T-cell (primary cell): Measurements from ENCODE around the gene NTF4. TPM values are rescaled to one million over a fixed set of nuclear protein-coding genes. Genes with fewer than 3 reads are reported as not detected.
"Not testable (repeated sequence)": the region's sequence is repeated elsewhere in the genome, so short reads cannot be mapped to it uniquely, and the experiment has no call there.

Experiments used
- ATAC-seq, 4 experiments: fragments of 200-7000 bp in 3 of 4; fragments of 150-1000 bp in 1 of 4; cut with Tn5 transposase; replicated peaks in 1 of 4; 1 replicate in 3 of 4; 2 replicates in 1 of 4; pipeline ENCODE4 v1.10.0; 2021; ENCODE audit warnings: moderate library complexity in 3 of 4, mild to moderate bottlenecking in 2 of 4, moderate number of reproducible peaks in 1 of 4
- CTCF ChIA-PET, 2 donors: fragments of 300-600 bp; sonication (Branson Sonifier 250); formaldehyde crosslinking; loops; one replicate each; lab custom pipeline; 2022; ENCODE audit warnings: antibody characterized with exemption in 2 of 2; lab: Charles Lee
- POLR2A ChIA-PET, 2 donors: fragments of 300-600 bp; sonication (Branson Sonifier 250); formaldehyde crosslinking; loops; one replicate each; lab custom pipeline; 2022; ENCODE audit warnings: antibody characterized with exemption in 2 of 2; lab: Charles Lee
- DNase-seq, 35 experiments: peaks; one replicate each; pipeline versions ENCODE4 v3.0.0 to v3.0.0-alpha.2; 2013 to 2023
- H3K27ac ChIP-seq: one replicate; pipeline ENCODE4 v1.5.1; 2013; ENCODE audit warnings: low read length
- H3K27me3 ChIP-seq, 2 experiments: replicated peaks in 1 of 2; 1 replicate in 1 of 2; 2 replicates in 1 of 2; pipeline versions ENCODE4 v1.6.1 to v1.7.0; 2013; ENCODE audit warnings: low read length in 1 of 2, mixed read lengths in 1 of 2; ENCODE audit not compliant: control insufficient read depth in 2 of 2, insufficient read depth in 2 of 2; ENCODE audit errors: extremely low read depth in 1 of 2
- H3K36me3 ChIP-seq, 2 donors: 1 replicate in 1 of 2; 2 replicates in 1 of 2; pipeline versions ENCODE4 v1.6.1 to v1.7.0; 2013; ENCODE audit warnings: low read length in 1 of 2; ENCODE audit not compliant: control insufficient read depth in 2 of 2, insufficient read depth in 1 of 2; ENCODE audit errors: extremely low read depth in 1 of 2
- H3K4me1 ChIP-seq, 2 experiments: 1 replicate in 1 of 2; 2 replicates in 1 of 2; pipeline versions ENCODE4 v1.6.1 to v1.7.0; 2013; ENCODE audit warnings: low read length in 2 of 2, mixed read lengths in 1 of 2; ENCODE audit not compliant: insufficient read depth in 2 of 2, control insufficient read depth in 1 of 2; ENCODE audit errors: extremely low read depth in 1 of 2
- H3K4me3 ChIP-seq, 2 donors: 1 replicate in 1 of 2; 2 replicates in 1 of 2; pipeline versions ENCODE4 v1.5.1 to v1.7.0; 2013; ENCODE audit warnings: mild to moderate bottlenecking in 2 of 2, low read length in 1 of 2, moderate library complexity in 1 of 2; ENCODE audit not compliant: control insufficient read depth in 1 of 2; ENCODE audit errors: extremely low read depth in 1 of 2
- H3K9me3 ChIP-seq: 2 replicates; pipeline ENCODE4 v1.7.0; 2013
- H3K27ac Mint-ChIP-seq, 2 donors: one replicate each; pipeline ENCODE4 v1.8.0; 2020 to 2021; ENCODE audit warnings: mild to moderate bottlenecking in 2 of 2, mixed read lengths in 2 of 2
- H3K27me3 Mint-ChIP-seq, 2 donors: one replicate each; pipeline ENCODE4 v1.8.0; 2021 to 2022; ENCODE audit warnings: mixed read lengths in 2 of 2
- H3K36me3 Mint-ChIP-seq: one replicate; pipeline ENCODE4 v1.8.0; 2021; ENCODE audit warnings: mixed read lengths
- H3K4me1 Mint-ChIP-seq, 3 donors: one replicate each; pipeline ENCODE4 v1.8.0; 2020 to 2022; ENCODE audit warnings: mixed read lengths in 3 of 3, mild to moderate bottlenecking in 1 of 3
- H3K4me3 Mint-ChIP-seq, 3 donors: one replicate each; pipeline ENCODE4 v1.8.0; 2020 to 2022; ENCODE audit warnings: mild to moderate bottlenecking in 3 of 3, mixed read lengths in 3 of 3, moderate library complexity in 3 of 3
- H3K9me3 Mint-ChIP-seq, 3 donors: one replicate each; pipeline ENCODE4 v1.8.0; 2020 to 2022; ENCODE audit warnings: mixed read lengths in 3 of 3
- WGBS: methylation state at CpG from one replicate; pipeline ENCODE4 v1.1.5; 2013; ENCODE audit warnings: missing lambda C conversion rate; ENCODE audit not compliant: insufficient coverage; 5-methylcytosine and 5-hydroxymethylcytosine counted together
- total RNA-seq, 35 experiments: library from RNA in 6 of 35; stranded (reverse) in 6 of 35; fragments of 120-200 nt in 1 of 35; gene quantifications; one replicate each; pipeline versions ENCODE4 v1.2.1 to v1.2.4 and lab custom pipeline; 2013 to 2026

The NTF4 gene
- total RNA-seq, 5 donors from 2014 or later (not counting 1 experiment from before 2014, with no cell fraction given) = not detected

GRCh38 chr19:49029749-49030148, 34.9 kb downstream of the NTF4 start:
- H3K4me3 Mint-ChIP-seq, ATAC-seq, CTCF ChIA-PET, DNase-seq, POLR2A ChIA-PET, H3K9me3 ChIP-seq, H3K4me1 Mint-ChIP-seq, H3K36me3 Mint-ChIP-seq, H3K27me3 ChIP-seq, H3K9me3 Mint-ChIP-seq, H3K27ac Mint-ChIP-seq, H3K4me1 ChIP-seq, H3K27ac ChIP-seq, H3K36me3 ChIP-seq, H3K4me3 ChIP-seq: not testable (repeated sequence)
- 100% methylated on average over 7 of the region's 14 CpGs for WGBS
- H3K27me3 Mint-ChIP-seq = peaks cover 4 to 11% of the 10 kb centered on the region in 2 donors

GRCh38 chr19:49028686-49029085, 35.9 kb downstream of the NTF4 start:
- CTCF ChIA-PET, H3K27me3 ChIP-seq, POLR2A ChIA-PET, ATAC-seq, H3K4me3 Mint-ChIP-seq, H3K4me3 ChIP-seq, H3K4me1 Mint-ChIP-seq, H3K36me3 ChIP-seq, DNase-seq, H3K27ac ChIP-seq, H3K27ac Mint-ChIP-seq, H3K36me3 Mint-ChIP-seq, H3K4me1 ChIP-seq, H3K9me3 Mint-ChIP-seq, H3K9me3 ChIP-seq: not testable (repeated sequence)
- peaks cover 4 to 11% of the 10 kb centered on the region in 2 donors for H3K27me3 Mint-ChIP-seq
- WGBS = no CpG with 5 or more reads among the region's 9 CpGs

- WGBS = 88% methylated on average over 7 of the region's 23 CpGs
- H3K36me3 Mint-ChIP-seq, ATAC-seq, H3K36me3 ChIP-seq, H3K27ac Mint-ChIP-seq, H3K27ac ChIP-seq, H3K27me3 Mint-ChIP-seq, H3K4me1 ChIP-seq, H3K27me3 ChIP-seq, H3K9me3 Mint-ChIP-seq, H3K4me3 Mint-ChIP-seq, H3K4me1 Mint-ChIP-seq, DNase-seq, H3K9me3 ChIP-seq, CTCF ChIA-PET, H3K4me3 ChIP-seq, POLR2A ChIA-PET: not testable (repeated sequence)
Observed at GRCh38 chr19:49025599-49025998, 39.0 kb downstream of the NTF4 start.

GRCh38 chr19:49025088-49025487, 39.5 kb downstream of the NTF4 start:
- ATAC-seq, CTCF ChIA-PET, H3K4me3 Mint-ChIP-seq, H3K27ac ChIP-seq, H3K9me3 Mint-ChIP-seq, H3K27me3 Mint-ChIP-seq, H3K9me3 ChIP-seq, H3K4me3 ChIP-seq, H3K4me1 ChIP-seq, DNase-seq, POLR2A ChIA-PET, H3K27me3 ChIP-seq, H3K36me3 Mint-ChIP-seq, H3K27ac Mint-ChIP-seq, H3K36me3 ChIP-seq: not testable (repeated sequence)
- no CpG with 5 or more reads among the region's 6 CpGs for WGBS
- H3K4me1 Mint-ChIP-seq = peaks cover 8 to 13% (median 12%) of the 10 kb centered on the region in 3 donors

GRCh38 chr19:49024233-49024632, 40.4 kb downstream of the NTF4 start, which contains the start of gene CGB3:
CGB3 (minus strand) TSS chr19:49024333; CDS start chr19:49023971, 362 bp downstream.
- DNase-seq, H3K27ac ChIP-seq, CTCF ChIA-PET, ATAC-seq, H3K9me3 ChIP-seq, H3K9me3 Mint-ChIP-seq, H3K27me3 Mint-ChIP-seq, H3K36me3 ChIP-seq, H3K4me3 Mint-ChIP-seq, H3K4me3 ChIP-seq, POLR2A ChIA-PET, H3K27ac Mint-ChIP-seq, H3K36me3 Mint-ChIP-seq: not testable (repeated sequence)
- peaks cover 12 to 19% (median 19%) of the 10 kb centered on the region in 3 donors for H3K4me1 Mint-ChIP-seq
- Histone ChIP-seq H3K27me3 (peaks cover 0 to 11% of the 10 kb centered on the region in 2 experiments), H3K4me1 (peaks cover under 1 to 12% of the 10 kb centered on the region in 2 experiments)
- no CpG with 5 or more reads among the region's 15 CpGs for WGBS

GRCh38 chr19:49022116-49022515, 42.5 kb downstream of the NTF4 start:
- H3K27me3 Mint-ChIP-seq = peaks cover 0 to 8% of the 10 kb centered on the region in 2 donors
- H3K4me1 Mint-ChIP-seq = peaks cover 19 to 32% (median 25%) of the 10 kb centered on the region in 3 donors
- no peak overlapping the region for H3K27ac Mint-ChIP-seq
- no peak overlapping the region for H3K4me3 Mint-ChIP-seq
- no peaks in the 10 kb centered on the region for H3K9me3 ChIP-seq
- DNase-seq (no peak), ATAC-seq (no peak)
- 82% methylated on average over 5 of the region's 9 CpGs for WGBS
- H3K36me3 Mint-ChIP-seq = no peaks in the 10 kb centered on the region
- no peak overlapping the region for H3K4me3 ChIP-seq
- ChIA-PET POLR2A (interaction anchor here in 1 of 2 donors (0.6 kb wide), 1 partner anchor 467 kb away, joined by 3 read pairs; no protein-coding TSS in a partner anchor), CTCF (no interaction called here)
- peaks cover 7 to 31% of the 10 kb centered on the region in 2 experiments for H3K4me1 ChIP-seq
- H3K9me3 Mint-ChIP-seq = no peaks in the 10 kb centered on the region
- H3K36me3 ChIP-seq = no peaks in the 10 kb centered on the region
- H3K27ac ChIP-seq = no peak overlapping the region
- H3K27me3 ChIP-seq = peaks cover 0 to 15% of the 10 kb centered on the region in 2 experiments
